Measurements from ENCODE around the gene TYRO3.

DNA sequence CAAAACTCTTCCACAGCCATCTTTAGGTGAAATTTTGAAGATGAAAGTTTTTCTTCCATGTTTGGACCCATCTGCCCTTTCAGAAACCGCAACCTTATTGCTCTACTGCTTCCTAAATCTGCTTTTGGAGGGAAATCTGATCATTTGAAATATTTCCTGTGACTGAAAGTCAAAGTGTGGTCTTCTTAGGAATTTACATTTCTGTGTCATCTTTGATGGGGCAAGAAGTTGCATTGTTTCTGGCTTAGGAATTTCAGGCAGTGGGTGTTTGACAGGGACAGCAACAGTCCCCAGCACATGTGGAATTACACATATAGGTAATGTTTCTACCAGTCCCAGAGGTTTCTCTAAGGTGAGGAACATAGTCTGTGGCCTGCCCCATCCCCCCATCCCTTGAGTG, 5.3 kb upstream of the TYRO3 start:
- TF ChIP-seq, protein P1, sequence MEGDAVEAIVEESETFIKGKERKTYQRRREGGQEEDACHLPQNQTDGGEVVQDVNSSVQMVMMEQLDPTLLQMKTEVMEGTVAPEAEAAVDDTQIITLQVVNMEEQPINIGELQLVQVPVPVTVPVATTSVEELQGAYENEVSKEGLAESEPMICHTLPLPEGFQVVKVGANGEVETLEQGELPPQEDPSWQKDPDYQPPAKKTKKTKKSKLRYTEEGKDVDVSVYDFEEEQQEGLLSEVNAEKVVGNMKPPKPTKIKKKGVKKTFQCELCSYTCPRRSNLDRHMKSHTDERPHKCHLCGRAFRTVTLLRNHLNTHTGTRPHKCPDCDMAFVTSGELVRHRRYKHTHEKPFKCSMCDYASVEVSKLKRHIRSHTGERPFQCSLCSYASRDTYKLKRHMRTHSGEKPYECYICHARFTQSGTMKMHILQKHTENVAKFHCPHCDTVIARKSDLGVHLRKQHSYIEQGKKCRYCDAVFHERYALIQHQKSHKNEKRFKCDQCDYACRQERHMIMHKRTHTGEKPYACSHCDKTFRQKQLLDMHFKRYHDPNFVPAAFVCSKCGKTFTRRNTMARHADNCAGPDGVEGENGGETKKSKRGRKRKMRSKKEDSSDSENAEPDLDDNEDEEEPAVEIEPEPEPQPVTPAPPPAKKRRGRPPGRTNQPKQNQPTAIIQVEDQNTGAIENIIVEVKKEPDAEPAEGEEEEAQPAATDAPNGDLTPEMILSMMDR (IDR thresholded peaks at IDR 0.05) = no peak
- TF ChIP-seq POLR2A (IDR thresholded peaks at IDR 0.05) = no peak
